HG02981 (cell line): ENCODE results near the gene CLCN6.

Source experiments
- ATAC-seq: cut with Tn5 transposase; IDR thresholded peaks from one replicate; pipeline ENCODE4 v1.9.1; 2021; ENCODE audit warnings: mild to moderate bottlenecking, moderate library complexity; ENCODE audit not compliant: unreplicated experiment

The CLCN6 gene

DNA sequence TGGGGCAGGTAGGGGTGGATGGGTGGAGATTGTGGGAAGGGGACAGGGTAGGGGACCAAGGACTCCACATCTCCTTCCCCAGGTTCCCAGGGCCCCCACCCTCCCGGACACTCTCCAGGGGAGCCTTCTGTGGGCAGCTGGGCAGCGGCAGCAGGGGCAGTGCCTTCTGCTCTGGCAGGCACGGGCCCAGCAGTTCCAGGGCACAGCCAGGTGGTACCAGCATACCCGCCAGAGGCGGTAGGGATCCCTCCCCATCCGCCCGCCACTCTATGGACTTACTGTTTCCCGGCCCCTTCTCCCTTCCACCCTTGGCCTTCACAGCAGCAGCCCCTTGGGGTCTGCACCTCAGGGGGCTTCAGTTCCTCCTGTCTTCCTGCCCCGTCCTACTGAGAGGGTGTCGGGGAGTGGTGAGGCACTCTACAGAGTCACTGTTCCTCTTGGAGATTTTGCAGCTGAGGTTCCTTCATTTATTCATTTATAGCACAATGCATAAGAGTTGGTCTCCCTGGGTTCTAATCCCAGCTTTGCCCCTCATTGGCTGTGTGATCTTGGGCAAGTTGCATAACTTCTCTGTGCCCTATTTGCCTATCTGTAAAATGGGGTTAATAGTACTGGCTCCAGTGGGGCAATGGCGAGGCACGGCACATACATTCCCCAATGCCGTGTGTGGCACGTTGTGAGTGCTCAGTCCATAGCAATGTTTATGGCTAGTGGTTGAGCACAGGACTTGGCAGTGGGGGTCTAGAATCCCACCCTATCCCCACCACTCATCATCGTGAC, 27.0 kb upstream of the CLCN6 start:
- no peak for ATAC-seq

DNA sequence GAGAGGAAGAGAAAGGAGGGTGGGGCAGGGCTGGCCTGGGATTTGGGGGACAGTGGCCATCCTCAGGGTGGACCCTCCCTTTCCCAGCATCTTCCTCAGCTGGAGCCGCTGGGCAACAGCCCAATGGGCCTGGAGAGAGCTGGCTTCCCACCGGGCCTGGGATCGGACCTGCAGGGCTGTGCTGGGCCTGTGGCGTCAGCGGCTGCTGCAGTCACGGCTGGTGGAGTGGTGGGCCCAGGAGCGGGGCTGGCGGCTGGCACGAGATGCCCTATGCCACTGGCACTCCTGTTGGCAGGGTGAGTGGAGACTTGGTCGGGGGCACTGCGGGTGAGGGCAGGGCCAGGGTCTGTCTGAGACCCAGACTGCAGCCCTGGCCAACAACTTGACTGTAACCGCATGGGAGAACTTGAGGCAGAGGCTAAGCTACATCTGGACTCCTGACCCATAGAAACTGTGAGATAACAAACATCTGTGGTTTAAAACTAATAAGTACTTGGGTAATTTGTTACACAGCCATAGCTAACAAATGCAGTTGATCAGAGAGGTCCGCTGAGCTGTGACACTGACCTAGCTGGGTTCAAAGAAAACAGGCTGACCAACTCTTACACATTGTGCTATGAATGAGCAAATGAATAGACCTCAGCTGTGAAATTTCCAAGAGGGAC, 26.1 kb upstream of the CLCN6 start:
- ATAC-seq: no peak

DNA sequence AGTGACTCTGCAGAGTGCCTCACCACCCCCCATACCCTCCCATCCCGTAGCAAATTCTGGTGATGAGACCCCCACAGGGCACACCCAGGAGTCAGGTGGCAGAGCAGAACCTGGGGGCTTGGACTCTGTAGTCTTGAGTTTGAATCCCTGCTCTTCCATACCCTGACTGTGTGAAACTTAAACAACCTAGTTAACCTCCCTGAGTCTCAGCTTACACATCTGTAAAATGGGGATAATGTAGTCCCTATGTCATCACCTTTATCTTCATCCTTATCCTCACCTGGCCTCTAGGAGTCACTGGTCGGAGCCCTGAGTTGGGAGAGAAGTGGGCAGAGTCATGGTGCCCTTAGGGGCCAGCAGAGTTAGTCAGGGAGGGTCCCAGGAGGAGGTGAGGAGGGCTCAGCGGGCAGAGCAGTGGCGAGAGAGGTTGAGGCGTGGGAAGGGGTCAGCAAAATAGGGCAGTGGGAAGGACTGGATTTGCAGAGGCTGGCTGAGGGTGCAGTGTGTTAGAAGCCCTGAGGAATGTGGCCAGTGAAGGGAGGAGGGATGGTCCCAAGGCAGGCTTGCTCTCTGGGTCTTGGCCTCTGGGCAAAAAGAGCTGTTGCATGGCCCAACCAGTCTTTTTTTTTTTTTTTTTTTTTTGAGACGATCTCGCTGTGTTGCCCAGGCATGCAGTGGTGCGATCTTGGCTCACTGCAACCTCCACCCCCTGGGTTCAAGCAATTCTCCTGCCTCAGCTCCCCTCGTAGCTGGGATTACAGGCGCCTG, 25.4 kb upstream of the CLCN6 start:
- ATAC-seq: no peak

DNA sequence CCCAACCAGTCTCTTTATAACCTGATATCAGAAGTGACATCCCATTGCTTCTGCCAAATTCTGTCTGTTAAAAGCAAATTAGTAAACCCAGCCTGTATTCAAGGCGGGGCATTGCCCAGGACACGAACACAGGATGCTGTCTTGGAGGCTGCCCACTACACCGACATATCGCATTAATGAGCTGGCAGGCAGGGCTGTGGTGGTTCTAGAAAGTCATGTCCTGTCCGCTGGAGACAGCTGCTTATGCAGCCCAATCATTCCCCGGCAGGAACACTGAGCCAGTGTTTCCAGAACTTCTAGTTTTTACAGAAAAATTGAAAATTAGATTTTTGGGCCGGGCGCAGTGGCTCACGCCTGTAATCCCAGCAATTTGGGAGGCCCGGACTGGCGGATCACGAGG, 24.7 kb upstream of the CLCN6 start:
- ATAC-seq: no peak

DNA sequence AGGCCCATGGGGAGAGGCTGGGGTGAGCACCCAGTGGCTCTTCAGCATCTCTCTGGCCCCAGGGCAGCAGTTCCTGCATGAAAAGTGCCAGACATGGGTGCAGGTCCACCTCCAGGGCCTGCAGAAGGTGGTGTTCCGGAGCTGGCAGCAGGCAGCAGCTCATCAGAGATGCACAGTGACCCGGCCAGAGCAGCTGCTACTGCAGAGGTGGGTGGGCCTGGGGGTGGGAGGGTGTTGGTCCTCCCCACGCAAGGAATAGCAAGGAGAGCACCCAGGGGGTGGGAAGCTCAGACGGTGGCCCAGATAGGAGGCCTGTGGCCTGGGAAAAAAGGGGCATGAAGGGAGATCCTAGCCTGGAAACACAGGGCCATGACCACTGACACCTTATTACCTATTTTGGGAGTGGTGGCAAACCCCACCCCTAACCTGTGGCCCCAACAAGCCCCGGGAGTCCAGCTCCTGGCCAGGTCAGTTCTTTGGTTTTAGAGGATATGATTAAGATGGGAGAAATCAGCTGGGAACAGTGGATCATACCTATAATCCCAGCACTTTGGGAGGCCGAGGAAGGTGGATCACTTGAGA, 23.8 kb upstream of the CLCN6 start:
- no peak for ATAC-seq

DNA sequence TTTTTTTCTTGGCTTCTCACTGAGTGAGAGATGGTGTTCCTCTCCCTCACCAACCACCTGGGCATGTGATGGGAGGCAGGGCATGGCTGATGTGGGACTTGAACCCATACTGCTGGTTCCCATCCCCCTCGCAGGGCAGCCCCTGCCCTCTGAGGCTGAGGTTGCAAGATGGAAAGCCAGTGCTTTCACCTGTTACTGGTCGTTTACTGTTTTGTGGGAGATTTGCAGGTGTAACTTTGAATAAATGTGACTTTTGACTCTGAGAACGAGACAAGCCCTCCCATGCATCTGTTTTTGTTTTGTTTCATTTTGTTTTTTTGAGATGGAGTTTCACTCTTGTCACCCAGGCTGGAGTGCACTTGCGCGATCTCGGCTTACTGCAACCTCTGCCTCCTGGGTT, 22.4 kb upstream of the CLCN6 start:
- no peak for ATAC-seq

DNA sequence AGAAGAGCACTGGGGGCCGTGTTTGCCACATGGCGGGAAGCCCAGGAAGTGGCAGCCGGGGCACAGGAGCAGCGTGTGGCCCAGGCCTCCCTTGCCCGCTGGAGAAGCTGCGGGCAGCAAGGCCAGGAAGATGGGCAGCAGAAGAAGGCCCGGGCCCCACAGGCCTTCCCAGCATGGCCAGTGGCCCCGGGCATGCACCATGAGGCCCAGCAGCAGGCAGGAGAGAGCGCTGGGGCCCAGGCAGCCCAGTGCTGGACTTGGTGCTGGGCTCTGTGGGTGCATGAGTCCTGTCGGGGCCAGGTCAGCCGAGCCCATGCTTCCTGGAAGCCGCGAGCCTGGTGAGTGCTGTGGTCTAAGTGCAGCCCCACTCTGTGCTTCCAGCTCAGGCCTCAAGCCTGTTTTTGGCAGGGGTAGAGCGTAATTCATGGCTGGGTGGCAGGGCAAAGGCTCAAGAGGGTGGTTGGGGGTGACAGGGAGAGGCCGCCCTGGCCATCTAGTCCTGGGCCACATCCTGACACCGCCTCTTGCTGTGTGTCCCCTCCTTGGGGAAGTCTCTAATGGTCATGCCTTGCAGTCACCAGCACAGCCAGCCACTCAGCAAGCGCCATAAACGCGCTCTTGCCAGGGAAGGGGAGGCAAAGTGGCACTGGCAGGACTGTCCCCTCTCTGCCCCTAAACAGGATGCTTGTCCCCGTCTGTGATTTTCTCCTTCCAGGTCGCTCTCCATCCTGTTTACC, 21.6 kb upstream of the CLCN6 start:
- ATAC-seq: no peak

DNA sequence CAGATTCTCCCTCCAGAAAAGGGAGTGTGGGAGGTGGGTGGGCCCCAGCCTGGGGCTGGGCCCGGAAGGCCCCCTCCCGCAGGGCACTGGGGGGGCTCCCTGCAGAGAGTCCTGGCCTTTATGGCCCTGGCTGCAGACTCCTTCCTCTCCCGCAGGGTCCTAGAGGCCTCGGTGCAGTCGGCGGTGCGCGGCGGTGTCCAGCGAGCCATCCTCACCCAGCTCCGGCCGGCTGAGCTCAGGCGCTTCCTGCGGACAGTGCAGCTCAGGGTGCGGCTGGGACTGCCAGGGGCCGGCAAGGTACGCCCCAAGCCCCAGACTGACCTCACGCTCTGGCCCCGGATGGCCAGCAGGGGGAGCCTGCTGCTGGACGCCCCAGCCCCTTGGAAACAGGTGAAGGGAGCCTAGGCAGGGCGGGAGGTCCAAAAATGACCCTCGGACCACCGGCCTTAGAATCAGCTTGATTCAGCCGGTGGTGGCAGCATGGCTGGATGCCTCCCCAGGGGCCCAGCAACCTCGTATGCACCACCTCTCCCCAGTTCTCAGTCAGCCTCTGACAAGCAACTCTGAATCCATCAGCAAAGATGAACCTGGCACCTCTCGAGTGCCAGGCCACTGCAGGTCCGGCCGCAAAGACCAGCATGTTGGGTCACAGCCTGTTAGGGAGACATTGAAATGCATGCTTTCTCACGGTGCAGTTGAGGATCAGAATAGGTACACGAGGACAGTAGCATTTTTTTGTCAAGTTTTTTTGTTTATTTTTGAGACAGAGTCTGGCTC, 20.8 kb upstream of the CLCN6 start:
- ATAC-seq: no peak

DNA sequence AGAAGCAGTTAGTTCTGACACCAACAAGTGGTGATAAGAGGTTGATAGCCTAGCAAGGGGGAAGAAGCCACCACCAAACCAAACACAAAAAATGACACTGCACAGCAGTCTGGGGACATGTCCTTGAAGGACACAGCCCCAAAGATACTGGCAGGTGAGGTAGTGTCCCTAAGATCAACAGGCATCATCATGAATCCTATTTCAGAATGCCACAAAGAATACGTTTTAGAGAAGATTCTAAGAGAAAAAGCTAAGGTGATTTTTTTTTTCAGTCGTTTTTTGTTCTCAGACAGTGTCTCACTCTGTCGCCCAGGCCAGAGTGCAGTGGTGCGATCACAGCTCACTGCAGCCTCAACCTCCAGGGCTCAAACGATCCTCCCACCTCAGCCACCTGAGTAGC, 19.8 kb upstream of the CLCN6 start:
- no peak for ATAC-seq

DNA sequence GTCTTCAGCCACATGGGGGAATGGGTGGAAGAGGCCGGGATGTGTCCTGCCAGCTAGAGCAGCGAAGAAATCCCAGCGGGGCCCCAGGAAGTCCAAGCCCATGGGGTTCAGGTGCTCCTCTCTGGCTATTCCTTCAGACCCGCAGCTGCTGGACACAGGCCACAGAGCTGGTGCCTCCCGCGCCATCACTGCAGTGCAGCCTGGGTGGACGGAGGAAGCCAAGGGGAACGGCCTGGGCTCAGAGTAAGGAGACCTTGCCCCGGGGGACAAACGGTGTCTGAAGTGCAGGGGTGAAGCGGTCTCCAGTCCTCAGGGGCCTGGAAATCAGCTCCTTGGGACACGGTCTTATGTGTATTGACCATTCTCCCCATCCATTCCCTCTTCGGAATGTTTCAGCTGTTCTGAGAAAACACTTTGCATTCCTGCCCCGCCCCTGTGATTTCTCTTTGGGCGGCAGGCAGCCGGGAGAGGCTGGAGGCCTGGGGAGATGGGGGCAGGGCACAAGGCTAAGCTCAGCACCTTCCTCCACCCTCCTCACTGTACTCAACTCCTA, 18.7 kb upstream of the CLCN6 start:
- ATAC-seq: no peak

DNA sequence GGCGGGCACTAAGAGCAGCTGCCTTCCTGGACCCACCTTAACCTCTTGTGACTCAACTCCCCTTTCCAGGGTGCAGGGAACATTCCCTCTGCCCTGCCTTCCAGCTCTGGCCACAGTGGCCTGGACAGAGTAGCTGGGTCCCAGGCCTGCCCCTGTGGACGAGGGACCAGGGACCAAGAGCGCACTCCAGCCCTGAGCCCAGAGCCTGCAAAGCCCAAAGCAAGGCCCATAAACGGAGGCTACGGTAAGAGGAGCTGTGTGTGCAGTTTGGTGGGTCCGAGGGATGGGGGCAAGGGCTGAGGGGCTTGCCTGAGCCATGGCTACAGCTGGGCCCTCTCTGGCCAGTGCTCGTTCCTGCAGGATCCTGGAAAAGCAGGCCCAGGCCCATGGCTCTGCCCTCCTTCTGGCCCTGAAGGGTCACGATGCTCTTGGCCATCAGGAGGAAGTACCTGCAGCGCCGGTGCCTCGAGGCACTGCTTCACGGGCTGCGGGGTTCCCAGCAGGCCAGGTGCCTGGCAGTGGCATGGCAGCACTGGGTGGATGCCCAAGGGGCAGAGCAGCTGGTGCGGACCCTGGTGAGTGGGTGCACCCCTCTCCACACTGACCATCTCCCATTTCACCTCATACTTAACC, 18.1 kb upstream of the CLCN6 start:
- no peak for ATAC-seq

DNA sequence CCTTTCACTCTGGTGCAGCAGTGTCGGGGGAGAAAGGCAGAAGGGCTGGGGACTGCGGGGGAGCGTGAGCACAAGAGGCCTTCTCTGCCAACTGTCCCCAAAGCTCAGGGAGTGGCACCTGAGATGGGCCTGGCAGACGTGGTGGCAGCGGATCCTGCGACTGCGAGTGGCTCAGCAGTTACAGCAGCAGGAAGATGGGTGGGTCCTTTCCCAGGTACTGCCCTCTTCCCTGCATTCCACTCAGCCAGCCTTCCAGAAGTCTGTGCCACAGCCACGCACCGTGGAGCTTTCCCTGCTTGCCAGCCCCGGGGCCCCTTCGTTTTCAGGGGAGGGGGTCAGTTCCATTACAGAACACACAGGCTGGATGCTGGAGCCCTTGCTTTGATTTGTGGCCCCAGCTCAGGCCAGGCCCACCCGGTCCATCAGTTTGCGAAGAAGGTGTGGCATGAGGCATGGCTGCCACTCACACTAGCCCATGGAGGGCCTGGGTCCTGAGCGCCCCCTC, 17.4 kb upstream of the CLCN6 start:
- no peak for ATAC-seq

DNA sequence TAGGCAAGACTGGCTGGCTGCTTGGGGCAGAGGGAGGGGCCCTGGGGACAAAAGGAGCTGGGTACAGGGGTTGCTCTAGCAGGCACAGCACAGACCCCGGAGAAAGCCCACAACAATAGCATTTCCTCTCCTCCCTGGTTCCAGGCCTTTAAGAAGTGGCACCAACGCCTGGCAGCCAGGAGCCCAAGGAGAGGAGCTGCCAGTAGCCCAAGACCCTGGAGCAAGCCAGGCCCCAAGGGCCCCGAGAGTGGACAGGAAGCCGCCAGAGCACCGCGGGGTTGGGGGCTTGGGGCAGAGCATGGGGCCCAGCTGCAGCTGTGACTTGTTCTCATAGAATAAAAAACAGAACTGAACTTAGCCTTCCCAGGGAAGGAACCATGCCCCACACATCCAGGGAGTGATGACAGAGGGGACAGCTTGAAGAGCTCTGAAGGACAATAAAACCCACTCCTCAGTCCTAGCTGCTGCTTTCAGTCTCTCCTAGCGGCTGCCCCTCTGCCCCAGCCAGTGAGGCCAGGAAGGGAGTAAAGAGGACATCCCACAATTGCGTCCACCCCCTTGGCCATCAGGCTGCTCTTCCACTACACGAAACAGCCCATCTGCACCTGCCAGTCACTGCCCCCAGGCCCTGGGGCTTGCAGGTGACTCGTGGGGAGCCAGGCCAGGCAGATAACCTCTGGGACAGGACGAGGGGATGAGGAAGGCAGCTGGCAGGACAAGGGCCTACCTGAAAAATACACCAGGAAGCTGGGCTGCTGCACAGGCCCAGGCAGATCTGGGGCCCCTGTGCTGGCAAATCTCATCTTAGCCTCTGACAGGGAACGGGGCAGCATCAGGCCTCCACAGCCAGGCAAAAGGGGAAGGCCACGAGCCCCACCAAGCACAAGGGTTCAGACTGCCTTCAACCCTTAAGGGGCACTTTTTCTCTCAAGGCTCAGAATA, 16.6 kb upstream of the CLCN6 start:
- no peak for ATAC-seq

DNA sequence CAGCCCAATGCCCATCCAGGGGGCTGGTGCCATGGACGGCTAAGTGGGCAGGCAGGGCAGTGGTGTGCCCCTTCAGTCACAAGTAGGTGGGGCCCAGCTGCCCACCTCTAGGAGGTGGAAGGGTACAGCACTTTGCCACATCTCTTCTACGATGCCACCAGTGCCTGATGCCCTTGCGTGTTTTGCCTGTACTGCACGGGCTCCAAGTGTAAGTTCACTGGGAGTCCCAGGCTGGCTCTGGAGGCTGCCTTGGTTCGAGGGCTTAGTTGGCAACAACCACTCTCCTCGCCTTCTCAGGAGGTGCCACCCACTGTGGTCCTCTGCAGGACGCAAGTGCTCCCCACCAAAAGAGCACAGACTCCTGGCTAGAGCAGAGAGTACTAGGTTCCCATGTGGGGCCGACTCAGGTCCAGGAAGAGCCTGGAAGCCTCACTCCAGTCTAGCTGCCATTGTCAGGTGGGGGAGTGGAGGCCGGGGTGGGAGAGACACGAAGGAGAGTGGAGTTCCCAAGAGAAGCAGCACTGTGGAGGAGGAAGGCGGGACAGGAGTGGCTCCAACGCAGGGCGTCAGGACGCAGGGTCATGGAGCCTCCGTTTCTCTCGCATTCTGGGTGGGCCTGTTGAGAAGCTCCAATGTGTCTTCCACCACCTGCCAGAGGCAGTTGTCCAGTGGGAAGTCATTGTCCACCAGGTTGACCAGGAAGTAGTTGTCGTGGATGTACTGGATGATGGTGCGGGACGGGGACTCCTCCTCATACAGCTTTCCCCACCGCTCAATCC, 15.7 kb upstream of the CLCN6 start:
- no peak for ATAC-seq

DNA sequence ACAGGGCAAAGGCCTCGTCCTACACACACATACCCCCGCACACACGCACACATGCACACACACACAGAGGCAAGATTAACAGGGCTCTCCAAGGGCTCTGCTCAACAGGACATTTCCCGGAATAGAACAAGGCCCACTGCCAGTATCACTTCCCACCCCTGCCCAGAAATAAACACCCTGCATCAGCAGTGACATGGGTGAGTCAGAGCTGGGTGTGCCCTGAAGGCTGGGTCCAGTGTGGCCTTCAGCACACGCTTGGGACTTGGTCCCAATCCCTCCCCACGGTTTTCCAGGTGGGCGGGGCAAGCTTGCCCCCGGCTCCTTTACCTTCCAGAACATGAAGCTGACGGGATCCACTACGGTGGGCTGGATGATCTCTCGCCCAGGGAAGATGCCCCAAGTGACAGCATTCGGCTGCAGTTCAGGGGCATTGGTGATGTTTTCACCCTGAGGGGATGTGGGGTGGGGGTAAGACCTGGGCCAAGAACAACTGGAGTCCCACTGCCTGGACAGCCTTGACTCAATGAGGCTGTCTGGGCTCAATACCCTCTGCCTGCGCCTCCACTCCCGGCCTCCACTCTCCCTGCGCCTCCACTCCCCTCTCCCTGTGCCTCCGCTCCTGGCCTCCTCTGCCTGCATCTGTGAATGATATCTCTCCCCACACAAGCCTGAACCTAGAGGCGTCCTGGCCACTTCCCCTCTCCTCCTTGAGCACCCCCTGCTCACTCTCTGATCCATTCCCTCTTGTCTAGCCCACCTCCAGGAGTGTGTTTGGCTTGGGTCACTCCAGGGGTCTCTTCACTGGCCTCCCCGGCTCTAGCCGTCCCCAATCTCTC, 14.9 kb upstream of the CLCN6 start:
- ATAC-seq: no peak

DNA sequence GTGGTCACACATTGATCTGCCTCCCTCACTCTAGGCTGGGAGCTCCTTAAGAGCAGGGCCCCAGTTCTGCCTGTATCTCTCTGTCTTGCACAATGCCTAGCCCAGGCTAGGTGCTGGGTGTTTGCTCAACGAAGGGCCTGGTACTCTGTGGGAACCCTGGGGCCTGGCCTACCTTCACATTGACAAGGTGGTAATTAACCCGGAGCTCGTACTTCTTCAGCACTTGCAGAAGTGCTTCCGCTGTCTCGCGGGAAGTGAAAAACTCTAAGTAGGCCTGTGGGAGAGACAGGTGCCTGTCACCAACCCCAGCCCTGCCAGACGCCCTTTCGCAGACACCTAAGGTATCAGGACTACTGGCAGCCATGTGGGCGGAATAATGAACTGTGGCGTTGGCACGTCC, 13.9 kb upstream of the CLCN6 start:
- ATAC-seq: no peak
